GM12873 (cell line): ENCODE results near the gene C17orf114.

ENCODE experiments used
- TF ChIP-seq, protein P1 (sequence below): IDR thresholded peaks from 2 replicates; pipeline ENCODE4 v1.5.1; 2012; ENCODE audit warnings: low read depth, mild to moderate bottlenecking, moderate library complexity, low read length, control low read depth; ENCODE audit not compliant: insufficient read depth; ENCODE audit errors: missing control alignments

C17orf114 gene

GRCh38 chr17:4842376-4842775 is 40.2 kb upstream of the C17orf114 start:
- TF ChIP-seq, protein P1, sequence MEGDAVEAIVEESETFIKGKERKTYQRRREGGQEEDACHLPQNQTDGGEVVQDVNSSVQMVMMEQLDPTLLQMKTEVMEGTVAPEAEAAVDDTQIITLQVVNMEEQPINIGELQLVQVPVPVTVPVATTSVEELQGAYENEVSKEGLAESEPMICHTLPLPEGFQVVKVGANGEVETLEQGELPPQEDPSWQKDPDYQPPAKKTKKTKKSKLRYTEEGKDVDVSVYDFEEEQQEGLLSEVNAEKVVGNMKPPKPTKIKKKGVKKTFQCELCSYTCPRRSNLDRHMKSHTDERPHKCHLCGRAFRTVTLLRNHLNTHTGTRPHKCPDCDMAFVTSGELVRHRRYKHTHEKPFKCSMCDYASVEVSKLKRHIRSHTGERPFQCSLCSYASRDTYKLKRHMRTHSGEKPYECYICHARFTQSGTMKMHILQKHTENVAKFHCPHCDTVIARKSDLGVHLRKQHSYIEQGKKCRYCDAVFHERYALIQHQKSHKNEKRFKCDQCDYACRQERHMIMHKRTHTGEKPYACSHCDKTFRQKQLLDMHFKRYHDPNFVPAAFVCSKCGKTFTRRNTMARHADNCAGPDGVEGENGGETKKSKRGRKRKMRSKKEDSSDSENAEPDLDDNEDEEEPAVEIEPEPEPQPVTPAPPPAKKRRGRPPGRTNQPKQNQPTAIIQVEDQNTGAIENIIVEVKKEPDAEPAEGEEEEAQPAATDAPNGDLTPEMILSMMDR, result no peak

GRCh38 chr17:4840893-4841242 is 38.7 kb upstream of the C17orf114 start:
- TF ChIP-seq, protein P1, result no peak

GRCh38 chr17:4839965-4840892 is 38.1 kb upstream of the C17orf114 start:
- TF ChIP-seq, protein P1, result no peak

- TF ChIP-seq, protein P1, result no peak
Observed at GRCh38 chr17:4839221-4839620, 37.1 kb upstream of the C17orf114 start.

- TF ChIP-seq, protein P1, result no peak
Observed at GRCh38 chr17:4838309-4838785, 36.2 kb upstream of the C17orf114 start.

- TF ChIP-seq, protein P1, result no peak
Observed at GRCh38 chr17:4837471-4838308, 35.6 kb upstream of the C17orf114 start.

GRCh38 chr17:4836221-4836620 is 34.1 kb upstream of the C17orf114 start:
- TF ChIP-seq, protein P1, result no peak
